ENCODE results near the gene VPS41. TPM values are rescaled to one million over a fixed set of nuclear protein-coding genes. Genes with fewer than 3 reads are reported as not detected.

The VPS41 gene
- total RNA-seq, 1 donor from 2014 or later = 56.2 TPM

DNA sequence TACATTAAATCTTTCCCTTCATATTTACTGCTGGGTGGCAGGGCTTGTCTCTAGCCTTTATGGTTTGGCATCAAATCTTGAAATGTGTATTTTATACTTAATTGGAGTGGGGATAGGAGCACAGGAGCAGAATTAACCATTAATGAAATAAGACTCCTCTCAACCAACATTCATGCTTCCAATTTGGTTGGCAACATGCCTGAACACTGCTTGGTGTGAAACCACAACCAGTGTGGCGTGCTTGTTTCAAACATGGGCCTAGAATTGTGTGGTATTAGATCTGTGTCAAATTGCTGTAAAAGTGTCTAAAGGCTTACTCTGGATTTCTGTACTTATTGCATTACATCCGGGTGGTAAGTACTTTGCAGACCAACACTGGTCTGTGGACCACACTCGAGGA, 25.1 kb upstream of the VPS41 start:
- TF ChIP-seq, protein P1, sequence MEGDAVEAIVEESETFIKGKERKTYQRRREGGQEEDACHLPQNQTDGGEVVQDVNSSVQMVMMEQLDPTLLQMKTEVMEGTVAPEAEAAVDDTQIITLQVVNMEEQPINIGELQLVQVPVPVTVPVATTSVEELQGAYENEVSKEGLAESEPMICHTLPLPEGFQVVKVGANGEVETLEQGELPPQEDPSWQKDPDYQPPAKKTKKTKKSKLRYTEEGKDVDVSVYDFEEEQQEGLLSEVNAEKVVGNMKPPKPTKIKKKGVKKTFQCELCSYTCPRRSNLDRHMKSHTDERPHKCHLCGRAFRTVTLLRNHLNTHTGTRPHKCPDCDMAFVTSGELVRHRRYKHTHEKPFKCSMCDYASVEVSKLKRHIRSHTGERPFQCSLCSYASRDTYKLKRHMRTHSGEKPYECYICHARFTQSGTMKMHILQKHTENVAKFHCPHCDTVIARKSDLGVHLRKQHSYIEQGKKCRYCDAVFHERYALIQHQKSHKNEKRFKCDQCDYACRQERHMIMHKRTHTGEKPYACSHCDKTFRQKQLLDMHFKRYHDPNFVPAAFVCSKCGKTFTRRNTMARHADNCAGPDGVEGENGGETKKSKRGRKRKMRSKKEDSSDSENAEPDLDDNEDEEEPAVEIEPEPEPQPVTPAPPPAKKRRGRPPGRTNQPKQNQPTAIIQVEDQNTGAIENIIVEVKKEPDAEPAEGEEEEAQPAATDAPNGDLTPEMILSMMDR (IDR thresholded peaks at IDR 0.05; ENCODE audit: insufficient read depth, low read length, poor library complexity, severe bottlenecking) = no peak
- Histone ChIP-seq H3K27me3 (ENCODE audit: control insufficient read depth, insufficient read depth, low read length) (no peaks in the 10 kb centered on the region), H3K4me3 (ENCODE audit: low read depth, low read length) (no peak overlapping the region), H3K36me3 (ENCODE audit: control insufficient read depth, insufficient read depth, low read length) (no peaks in the 10 kb centered on the region)
- no peak for DNase-seq (ENCODE audit: low read depth)

DNA sequence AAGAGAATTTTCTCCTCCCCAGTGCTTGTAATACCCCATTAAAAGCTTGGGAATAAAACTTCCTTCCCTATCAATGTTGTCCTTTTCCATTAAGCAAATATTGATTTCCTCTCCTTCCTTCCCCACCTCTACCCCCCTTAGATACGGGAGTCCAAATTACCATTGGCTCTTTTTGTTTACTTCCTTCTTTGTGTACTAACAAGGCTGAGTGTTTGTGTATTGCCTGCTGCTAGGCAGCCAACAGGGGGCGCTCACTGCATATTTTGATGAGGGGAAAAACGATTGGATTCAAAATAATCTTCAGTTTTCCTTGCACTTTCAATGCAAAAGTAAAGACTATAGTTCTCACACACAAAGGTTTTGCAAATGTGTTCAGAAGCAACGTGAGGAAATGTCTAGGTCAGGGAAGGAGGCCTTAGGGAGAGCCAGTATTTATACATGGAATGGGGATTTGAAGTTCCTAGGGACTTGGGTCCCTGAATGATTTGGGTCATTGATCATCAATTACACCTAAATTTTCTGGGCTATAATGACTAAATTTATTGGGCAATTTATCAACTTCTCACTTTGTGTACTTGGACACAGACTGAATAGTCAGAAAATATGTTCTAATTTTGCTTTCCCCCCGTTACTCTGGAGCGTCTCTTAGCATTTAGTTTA, 23.6 kb upstream of the VPS41 start:
- H3K36me3 ChIP-seq (ENCODE audit: control insufficient read depth, insufficient read depth, low read length) = no peaks in the 10 kb centered on the region
- H3K27me3 ChIP-seq (ENCODE audit: control insufficient read depth, insufficient read depth, low read length) = no peaks in the 10 kb centered on the region
- TF ChIP-seq, protein P1 (IDR thresholded peaks at IDR 0.05; ENCODE audit: insufficient read depth, low read length, poor library complexity, severe bottlenecking) = peak; percentile 90
- DNase-seq (ENCODE audit: low read depth) = peak; percentile 5
- H3K4me3 ChIP-seq (ENCODE audit: low read depth, low read length) = no peak overlapping the region

DNA sequence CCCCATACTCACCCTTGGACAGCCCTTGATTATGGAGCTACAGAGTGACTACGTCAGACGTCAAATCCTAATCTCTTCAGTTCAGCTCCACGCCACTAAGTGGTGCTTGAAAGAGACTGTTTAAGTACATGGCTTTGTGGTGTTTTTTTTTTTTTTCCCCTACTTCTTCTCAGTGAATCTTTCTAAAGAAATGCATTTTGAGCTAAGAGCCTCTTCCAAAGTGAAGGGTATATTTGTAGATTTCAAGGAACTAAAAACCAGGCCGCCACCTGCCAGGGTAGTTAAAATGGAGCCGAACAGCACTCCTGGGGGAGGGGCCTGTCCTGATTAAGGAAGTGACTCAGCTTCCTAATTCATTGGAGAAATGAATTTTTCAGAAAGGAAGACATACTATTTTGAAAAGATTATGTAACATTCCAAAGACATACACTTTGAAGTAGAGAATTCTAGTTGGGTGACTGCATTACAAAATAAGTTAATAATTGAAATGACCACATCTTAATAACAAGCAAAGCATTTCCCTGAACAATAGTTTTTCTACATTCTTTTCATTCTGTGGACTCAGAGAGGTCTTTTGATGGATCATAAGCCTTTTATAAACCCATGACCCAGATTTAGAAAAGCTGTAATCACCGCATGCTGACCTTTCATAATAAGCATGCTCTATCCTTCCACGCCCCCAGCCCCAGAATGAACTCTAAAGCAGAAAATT, 20.6 kb upstream of the VPS41 start:
- DNase-seq (ENCODE audit: low read depth) = peak; percentile 82
- Histone ChIP-seq H3K36me3 (ENCODE audit: control insufficient read depth, insufficient read depth, low read length) (no peaks in the 10 kb centered on the region), H3K27me3 (ENCODE audit: control insufficient read depth, insufficient read depth, low read length) (no peaks in the 10 kb centered on the region), H3K4me3 (ENCODE audit: low read depth, low read length) (no peak overlapping the region)
- TF ChIP-seq, protein P1 (IDR thresholded peaks at IDR 0.05; ENCODE audit: insufficient read depth, low read length, poor library complexity, severe bottlenecking) = no peak

DNA sequence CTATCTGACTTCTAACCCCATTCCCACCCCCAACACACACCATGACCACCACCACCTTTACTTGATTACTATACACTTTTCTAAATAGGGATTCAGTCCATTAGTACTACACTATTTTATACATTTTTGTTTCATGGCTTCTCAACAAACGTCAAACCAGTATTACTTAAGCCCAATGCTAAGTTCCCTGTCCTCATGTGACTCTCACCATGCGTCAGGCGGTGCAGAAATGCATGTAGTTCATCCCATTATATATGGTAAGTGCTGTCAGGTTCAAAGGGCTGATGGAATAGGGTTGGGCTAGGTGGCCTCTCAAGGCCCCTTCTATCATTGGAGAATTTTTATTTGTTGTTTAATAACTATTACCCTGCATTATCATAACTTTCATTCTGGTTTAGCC, 19.5 kb upstream of the VPS41 start:
- no peak for DNase-seq (ENCODE audit: low read depth)
- TF ChIP-seq, protein P1 (IDR thresholded peaks at IDR 0.05; ENCODE audit: insufficient read depth, low read length, poor library complexity, severe bottlenecking) = no peak
- Histone ChIP-seq H3K4me3 (ENCODE audit: low read depth, low read length) (no peak overlapping the region), H3K36me3 (ENCODE audit: control insufficient read depth, insufficient read depth, low read length) (no peaks in the 10 kb centered on the region), H3K27me3 (ENCODE audit: control insufficient read depth, insufficient read depth, low read length) (no peaks in the 10 kb centered on the region)

DNA sequence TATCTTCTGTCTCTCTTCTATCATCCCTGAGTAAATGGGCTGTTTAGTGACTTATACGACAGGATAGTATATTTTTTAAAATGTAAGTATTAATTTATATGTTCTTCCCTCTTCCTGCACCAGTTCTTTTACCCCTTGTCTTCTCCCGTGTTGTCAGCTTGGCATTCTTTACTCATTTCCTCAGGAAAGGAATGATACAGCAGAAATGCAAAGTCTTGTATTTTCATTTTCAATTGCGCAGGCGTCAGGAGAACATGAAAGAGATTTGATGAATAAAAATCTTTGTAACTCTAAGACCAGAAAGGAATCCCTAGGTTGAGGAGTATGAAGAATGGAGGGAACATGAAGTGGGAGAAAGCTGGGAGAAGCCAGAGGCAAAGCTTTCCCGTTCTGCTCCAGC, 18.8 kb upstream of the VPS41 start:
- no peaks in the 10 kb centered on the region for H3K27me3 ChIP-seq (ENCODE audit: control insufficient read depth, insufficient read depth, low read length)
- TF ChIP-seq, protein P1 (IDR thresholded peaks at IDR 0.05; ENCODE audit: insufficient read depth, low read length, poor library complexity, severe bottlenecking) = no peak
- DNase-seq (ENCODE audit: low read depth) = no peak
- no peak overlapping the region for H3K4me3 ChIP-seq (ENCODE audit: low read depth, low read length)
- no peaks in the 10 kb centered on the region for H3K36me3 ChIP-seq (ENCODE audit: control insufficient read depth, insufficient read depth, low read length)
